HPDE6-E6E7 (cell line): ENCODE measurements around the gene G6PC2.

Source experiments
- DNase-seq: peaks from one replicate; pipeline ENCODE4 v3.0.0; 2011; ENCODE audit warnings: missing footprints; ENCODE audit errors: extremely low spot score

Gene G6PC2

DNA sequence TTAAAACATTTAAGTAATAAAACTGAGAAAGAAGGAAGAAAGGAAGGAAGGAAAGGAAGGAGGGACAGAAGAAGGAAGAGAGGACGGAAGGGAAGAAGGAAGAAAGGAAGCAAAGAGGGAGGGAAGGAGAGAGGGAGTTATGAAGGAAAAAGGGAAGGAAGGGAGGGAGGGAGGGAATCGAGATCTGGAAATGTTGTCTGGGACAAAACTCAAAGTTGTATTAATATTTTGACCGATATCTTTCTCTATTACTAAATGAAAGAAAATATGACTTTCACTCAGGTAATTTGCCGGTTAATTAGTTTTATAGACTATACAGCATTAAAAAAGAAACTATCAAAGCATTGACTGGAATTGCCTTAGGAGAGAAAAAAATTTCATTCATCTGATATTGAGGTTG is 44.4 kb downstream of the G6PC2 start:
- no peak for DNase-seq

- DNase-seq = no peak
These were observed 47.6 kb downstream of the G6PC2 start for GRCh38 chr2:168948621-168949212.

DNA sequence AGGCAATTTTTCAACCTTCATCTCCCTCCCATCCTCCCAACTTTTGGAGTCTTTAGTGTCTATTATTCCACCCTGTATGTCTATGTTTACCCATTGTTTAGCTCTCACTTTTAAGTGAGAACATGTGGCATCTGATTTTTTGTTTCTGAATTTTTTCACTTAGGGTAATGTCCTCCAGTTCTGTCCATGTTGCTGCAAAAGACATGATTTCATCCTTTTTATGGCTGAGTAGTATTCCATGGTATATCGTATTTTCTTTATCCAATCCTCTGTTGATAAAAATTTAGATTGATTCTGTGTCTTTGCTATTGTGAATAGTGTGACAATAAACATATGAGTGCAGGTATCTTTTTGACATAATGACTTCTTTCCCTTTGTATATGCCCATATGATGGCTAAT is 48.2 kb downstream of the G6PC2 start:
- DNase-seq = no peak

- no peak for DNase-seq
These were observed 50.8 kb downstream of the G6PC2 start for GRCh38 chr2:168951871-168952270.

DNA sequence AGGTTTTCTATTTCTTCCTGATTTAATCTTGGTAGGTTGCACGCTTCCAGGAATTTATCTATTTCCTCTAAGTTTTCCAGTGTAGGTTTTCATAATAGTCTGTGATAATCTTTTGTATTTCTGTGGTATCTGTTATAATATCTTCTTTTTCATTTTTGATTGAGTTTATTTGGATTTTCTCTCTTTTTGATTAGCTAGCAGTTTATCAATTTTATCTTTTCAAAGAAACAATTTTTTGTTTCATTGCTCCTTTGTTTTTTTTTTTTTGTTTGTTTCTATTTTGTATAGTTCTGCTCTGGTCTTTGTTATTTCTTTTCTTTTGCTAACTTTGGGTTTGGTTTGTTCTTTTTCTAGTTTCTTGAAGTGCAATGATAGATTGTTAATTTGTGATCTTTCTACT is 51.3 kb downstream of the G6PC2 start:
- DNase-seq = no peak

GRCh38 chr2:168954256-168954655 is 53.2 kb downstream of the G6PC2 start:
- DNase-seq = no peak

- DNase-seq = no peak
These were observed 54.2 kb downstream of the G6PC2 start for GRCh38 chr2:168955321-168955720.

GRCh38 chr2:168956392-168956791 is 55.3 kb downstream of the G6PC2 start:
- no peak for DNase-seq
